ENCODE data around the gene SLC7A10.
"Not testable (repeated sequence)": the region's sequence is repeated elsewhere in the genome, so short reads cannot be mapped to it uniquely, and the experiment has no call there.

The SLC7A10 gene

DNA sequence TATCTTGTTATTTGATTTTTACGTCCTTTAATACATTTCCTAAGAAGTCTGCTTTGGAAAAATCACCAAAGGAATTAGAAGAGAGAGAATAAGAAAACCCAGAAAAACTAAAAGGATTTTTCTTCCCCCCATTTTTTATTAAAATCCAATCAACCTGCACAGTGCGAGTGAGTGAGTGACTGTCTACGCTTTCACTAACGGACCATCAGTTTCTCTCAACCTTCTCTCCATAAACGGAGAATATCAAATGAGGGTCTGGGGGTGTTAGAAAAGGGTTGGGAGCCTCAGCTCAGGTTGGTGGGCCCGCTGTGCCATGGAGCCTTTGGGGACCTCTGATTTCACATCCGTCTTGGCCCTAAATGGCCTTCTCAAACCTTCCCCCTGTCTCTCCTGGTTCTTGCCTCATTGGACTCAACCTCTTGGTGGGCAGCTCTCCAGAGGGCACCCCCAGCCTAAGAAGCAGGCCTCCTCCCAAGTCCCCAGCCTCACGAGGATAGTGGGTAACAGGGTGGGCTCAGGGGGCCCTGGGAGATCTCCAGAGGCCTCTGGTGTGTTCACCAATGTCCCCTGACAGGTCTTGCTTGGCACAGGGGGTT lies 32.3 kb downstream of the SLC7A10 start:
- Histone ChIP-seq H3K9me3 (ENCODE audit: control insufficient read depth, insufficient read depth, low read length) (no peaks in the 10 kb centered on the region), H3K27me3 (ENCODE audit: control insufficient read depth, low read length) (no peaks in the 10 kb centered on the region), H3K4me3 (ENCODE audit: low read length) (no peak overlapping the region), H3K79me2 (ENCODE audit: control insufficient read depth, low read length) (no peaks in the 10 kb centered on the region), H3K9me2 (replicated peaks; ENCODE audit: control insufficient read depth, low read length) (no peaks in the 10 kb centered on the region), H3K4me1 (ENCODE audit: control insufficient read depth, low read length) (no peaks in the 10 kb centered on the region), H4K20me1 (ENCODE audit: control insufficient read depth, insufficient read depth, low read depth, low read length) (no peaks in the 10 kb centered on the region), H3K36me3 (ENCODE audit: control insufficient read depth, low read length) (no peaks in the 10 kb centered on the region), H3K4me2 (ENCODE audit: low read length) (no peak overlapping the region), H3F3A (ENCODE audit: control insufficient read depth, insufficient read depth) (no peaks in the 10 kb centered on the region), H3K27ac (ENCODE audit: low read depth, low read length) (no peak overlapping the region)
- TF ChIP-seq EZH2phosphoT487 (IDR thresholded peaks at IDR 0.05; ENCODE audit: borderline replicate concordance, low read length), result no peak
- TF ChIP-seq, protein P1, sequence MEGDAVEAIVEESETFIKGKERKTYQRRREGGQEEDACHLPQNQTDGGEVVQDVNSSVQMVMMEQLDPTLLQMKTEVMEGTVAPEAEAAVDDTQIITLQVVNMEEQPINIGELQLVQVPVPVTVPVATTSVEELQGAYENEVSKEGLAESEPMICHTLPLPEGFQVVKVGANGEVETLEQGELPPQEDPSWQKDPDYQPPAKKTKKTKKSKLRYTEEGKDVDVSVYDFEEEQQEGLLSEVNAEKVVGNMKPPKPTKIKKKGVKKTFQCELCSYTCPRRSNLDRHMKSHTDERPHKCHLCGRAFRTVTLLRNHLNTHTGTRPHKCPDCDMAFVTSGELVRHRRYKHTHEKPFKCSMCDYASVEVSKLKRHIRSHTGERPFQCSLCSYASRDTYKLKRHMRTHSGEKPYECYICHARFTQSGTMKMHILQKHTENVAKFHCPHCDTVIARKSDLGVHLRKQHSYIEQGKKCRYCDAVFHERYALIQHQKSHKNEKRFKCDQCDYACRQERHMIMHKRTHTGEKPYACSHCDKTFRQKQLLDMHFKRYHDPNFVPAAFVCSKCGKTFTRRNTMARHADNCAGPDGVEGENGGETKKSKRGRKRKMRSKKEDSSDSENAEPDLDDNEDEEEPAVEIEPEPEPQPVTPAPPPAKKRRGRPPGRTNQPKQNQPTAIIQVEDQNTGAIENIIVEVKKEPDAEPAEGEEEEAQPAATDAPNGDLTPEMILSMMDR (IDR thresholded peaks at IDR 0.05; ENCODE audit: low read depth, low read length, poor library complexity, severe bottlenecking), result no peak

DNA sequence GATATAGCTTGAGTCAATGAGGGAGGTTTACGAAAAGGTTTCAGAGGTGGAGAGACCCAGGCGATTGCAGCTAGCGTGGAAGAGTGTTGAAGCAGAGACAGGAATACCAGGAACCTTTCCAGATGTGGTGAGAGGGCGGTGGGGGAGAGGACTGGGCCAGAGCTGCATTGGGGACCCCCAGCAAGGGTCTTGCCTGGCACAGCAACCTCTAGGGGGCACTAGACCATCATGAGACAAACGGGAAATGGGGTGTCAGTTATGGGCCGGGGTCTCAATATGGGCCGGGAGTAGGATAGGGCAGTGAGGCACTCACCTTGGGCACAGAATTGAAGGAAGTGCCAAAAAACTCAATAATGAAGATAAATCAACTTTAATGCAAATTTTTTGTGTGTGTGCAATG lies 33.6 kb downstream of the SLC7A10 start:
- no peaks in the 10 kb centered on the region for H3F3A ChIP-seq (ENCODE audit: control insufficient read depth, insufficient read depth)

DNA sequence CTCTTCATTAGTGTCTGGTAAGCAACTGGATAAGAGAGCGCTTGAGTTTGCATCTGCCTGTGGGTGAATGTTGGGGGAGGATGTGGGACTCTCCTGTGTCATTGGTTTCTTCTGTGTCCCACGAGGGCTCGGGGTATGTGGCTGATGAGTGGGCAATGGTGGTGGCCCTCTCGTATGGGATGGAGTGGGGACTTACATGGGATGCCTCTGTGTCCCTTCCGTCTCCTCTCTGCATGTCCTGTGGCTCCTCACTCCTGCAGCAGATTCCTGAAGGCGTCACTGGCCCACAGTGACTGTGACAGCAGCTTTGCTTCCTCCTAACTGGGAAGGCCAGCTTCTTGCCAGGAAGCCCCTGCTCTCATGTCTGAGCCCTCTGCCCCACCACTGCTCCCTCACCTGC lies 34.1 kb downstream of the SLC7A10 start:
- Histone ChIP-seq H3K27me3 (ENCODE audit: control insufficient read depth, low read length) (no peaks in the 10 kb centered on the region), H3F3A (ENCODE audit: control insufficient read depth, insufficient read depth) (no peaks in the 10 kb centered on the region), H3K4me1 (ENCODE audit: control insufficient read depth, low read length) (no peaks in the 10 kb centered on the region), H3K36me3 (ENCODE audit: control insufficient read depth, low read length) (no peaks in the 10 kb centered on the region), H3K27ac (ENCODE audit: low read depth, low read length) (no peak overlapping the region), H4K20me1 (ENCODE audit: control insufficient read depth, insufficient read depth, low read depth, low read length) (no peaks in the 10 kb centered on the region), H3K4me2 (ENCODE audit: low read length) (no peak overlapping the region), H3K9me3 (ENCODE audit: control insufficient read depth, insufficient read depth, low read length) (no peaks in the 10 kb centered on the region), H3K4me3 (ENCODE audit: low read length) (no peak overlapping the region), H3K9me2 (replicated peaks; ENCODE audit: control insufficient read depth, low read length) (no peaks in the 10 kb centered on the region), H3K79me2 (ENCODE audit: control insufficient read depth, low read length) (no peaks in the 10 kb centered on the region)
- TF ChIP-seq EZH2phosphoT487 (IDR thresholded peaks at IDR 0.05; ENCODE audit: borderline replicate concordance, low read length), result no peak
- TF ChIP-seq, protein P1 (IDR thresholded peaks at IDR 0.05; ENCODE audit: low read depth, low read length, poor library complexity, severe bottlenecking), result no peak

More for the DNA sequence above, 33.6 kb downstream of the SLC7A10 start:
- no peaks in the 10 kb centered on the region for H3K9me2 ChIP-seq (replicated peaks; ENCODE audit: control insufficient read depth, low read length)
- H3K79me2 ChIP-seq (ENCODE audit: control insufficient read depth, low read length), result no peaks in the 10 kb centered on the region
- H3K27ac ChIP-seq (ENCODE audit: low read depth, low read length), result no peak overlapping the region
- TF ChIP-seq EZH2phosphoT487 (IDR thresholded peaks at IDR 0.05; ENCODE audit: borderline replicate concordance, low read length), result no peak
- TF ChIP-seq, protein P1 (IDR thresholded peaks at IDR 0.05; ENCODE audit: low read depth, low read length, poor library complexity, severe bottlenecking), result peak; percentile 57
- H3K4me3 ChIP-seq (ENCODE audit: low read length), result no peak overlapping the region
- no peak overlapping the region for H3K4me2 ChIP-seq (ENCODE audit: low read length)
- no peaks in the 10 kb centered on the region for H3K4me1 ChIP-seq (ENCODE audit: control insufficient read depth, low read length)
- no peaks in the 10 kb centered on the region for H3K9me3 ChIP-seq (ENCODE audit: control insufficient read depth, insufficient read depth, low read length)
- H3K27me3 ChIP-seq (ENCODE audit: control insufficient read depth, low read length), result no peaks in the 10 kb centered on the region
- no peaks in the 10 kb centered on the region for H4K20me1 ChIP-seq (ENCODE audit: control insufficient read depth, insufficient read depth, low read depth, low read length)
- no peaks in the 10 kb centered on the region for H3K36me3 ChIP-seq (ENCODE audit: control insufficient read depth, low read length)

DNA sequence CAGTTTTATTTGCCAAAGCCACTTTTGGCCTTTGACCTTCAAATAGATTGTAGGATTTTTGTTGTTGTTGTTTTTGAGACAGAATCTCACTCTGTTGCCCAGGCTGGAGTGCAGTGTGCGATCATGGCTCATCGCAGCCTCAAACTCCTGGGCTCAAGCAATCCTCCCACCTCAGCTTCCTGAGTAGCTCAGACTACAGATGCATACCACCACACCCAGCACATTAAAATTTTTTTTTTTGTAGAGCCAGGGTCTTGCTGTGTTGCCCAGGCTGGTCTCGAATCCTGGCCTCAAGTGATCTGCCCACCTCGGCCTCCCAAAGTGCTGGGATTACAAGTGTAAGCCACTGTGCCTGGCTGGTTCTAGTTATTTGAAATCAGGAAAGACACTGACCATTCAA lies 34.6 kb downstream of the SLC7A10 start:
- H3K4me2 ChIP-seq (ENCODE audit: low read length); H3K79me2 ChIP-seq (ENCODE audit: control insufficient read depth, low read length); H4K20me1 ChIP-seq (ENCODE audit: control insufficient read depth, insufficient read depth, low read depth, low read length); H3F3A ChIP-seq (ENCODE audit: control insufficient read depth, insufficient read depth); H3K4me3 ChIP-seq (ENCODE audit: low read length); H3K36me3 ChIP-seq (ENCODE audit: control insufficient read depth, low read length); H3K9me2 ChIP-seq (replicated peaks; ENCODE audit: control insufficient read depth, low read length); H3K27ac ChIP-seq (ENCODE audit: low read depth, low read length); H3K9me3 ChIP-seq (ENCODE audit: control insufficient read depth, insufficient read depth, low read length); H3K4me1 ChIP-seq (ENCODE audit: control insufficient read depth, low read length); H3K27me3 ChIP-seq (ENCODE audit: control insufficient read depth, low read length): not testable (repeated sequence)
